ENCODE data around the gene TCOF1.

The TCOF1 gene

GRCh38 chr5:150326707-150327106, 30.8 kb upstream of the TCOF1 start:
- no peak for DNase-seq

GRCh38 chr5:150327139-150327538, 30.4 kb upstream of the TCOF1 start:
- DNase-seq = no peak

GRCh38 chr5:150328515-150328914, 29.0 kb upstream of the TCOF1 start:
- DNase-seq = no peak

- DNase-seq = no peak
These were observed 28.5 kb upstream of the TCOF1 start for GRCh38 chr5:150329038-150329437.

GRCh38 chr5:150329881-150330876, 27.3 kb upstream of the TCOF1 start:
- no peak for DNase-seq

- DNase-seq = no peak
These were observed 24.1 kb upstream of the TCOF1 start for GRCh38 chr5:150333400-150333799.

- no peak for DNase-seq
These were observed 21.7 kb upstream of the TCOF1 start for GRCh38 chr5:150335778-150336177.

GRCh38 chr5:150338546-150338945, 19.0 kb upstream of the TCOF1 start:
- DNase-seq = no peak

- DNase-seq = no peak
These were observed 18.3 kb upstream of the TCOF1 start for GRCh38 chr5:150339165-150339564.

- DNase-seq = no peak
These were observed 17.7 kb upstream of the TCOF1 start for GRCh38 chr5:150339841-150340240.

- DNase-seq = peak in 1 of 5 experiments; percentile 27
These were observed 16.8 kb upstream of the TCOF1 start for GRCh38 chr5:150340614-150341255.

- no peak for DNase-seq
These were observed 16.2 kb upstream of the TCOF1 start for GRCh38 chr5:150341331-150341730.

GRCh38 chr5:150341989-150342388, 15.5 kb upstream of the TCOF1 start:
- DNase-seq = no peak

- DNase-seq = peak in 1 of 5 experiments; percentile 41
These were observed 14.9 kb upstream of the TCOF1 start for GRCh38 chr5:150342583-150342982.

- no peak for DNase-seq
These were observed 13.4 kb upstream of the TCOF1 start for GRCh38 chr5:150343994-150344631.

GRCh38 chr5:150345716-150346115, 11.8 kb upstream of the TCOF1 start:
- no peak for DNase-seq

GRCh38 chr5:150346592-150346991, 10.9 kb upstream of the TCOF1 start:
- DNase-seq = no peak

GRCh38 chr5:150347003-150347402, 10.5 kb upstream of the TCOF1 start:
- no peak for DNase-seq

- no peak for DNase-seq
These were observed 10.0 kb upstream of the TCOF1 start for GRCh38 chr5:150347451-150347850.

GRCh38 chr5:150349681-150350275, 7.7 kb upstream of the TCOF1 start:
- DNase-seq = no peak

- peak in 3 of 5 experiments; percentile 17 to 55 (median 20) for DNase-seq
These were observed 6.8 kb upstream of the TCOF1 start for GRCh38 chr5:150350524-150351344.

Measured in T-helper 2 cell (primary cell).